SK-N-SH (cell line): Measurements from ENCODE around the gene ADCY7. TPM values are rescaled to one million over a fixed set of nuclear protein-coding genes. Genes with fewer than 3 reads are reported as not detected.

ENCODE experiments used
- CTCF ChIA-PET: fragments of 300-600, 350-600 bp; formaldehyde crosslinking; extraction: SDS; loops from one replicate; lab custom pipeline; 2021; lab: Yijun Ruan, JAX
- POLR2A ChIA-PET: fragments of 350-600 bp; sonication (Branson Sonifier 250); formaldehyde crosslinking; extraction: SDS; loops from one replicate; lab custom pipeline; 2020; ENCODE audit warnings: antibody characterized with exemption, inconsistent platforms; lab: Yijun Ruan, JAX
- DNase-seq: peaks from one replicate; pipeline ENCODE4 v3.0.0; 2012
- H2AFZ ChIP-seq: fragments of 200-600 bp; sonication (generic); 2 replicates; pipeline ENCODE4 v1.8.1; 2016; ENCODE audit warnings: antibody characterized with exemption, mild to moderate bottlenecking, low read depth
- H3F3A ChIP-seq: fragments of 200-600 bp; sonication (generic); replicated peaks from 2 replicates; pipeline ENCODE3; 2016; ENCODE audit warnings: antibody characterized with exemption, mild to moderate bottlenecking; ENCODE audit not compliant: insufficient read depth
- H3K27ac ChIP-seq, 2 experiments: fragments of 200-500 bp in 1 of 2; fragments of 200-600 bp in 1 of 2; sonication (Bioruptor generic) in 1 of 2; sonication (generic), shearing (Covaris generic) in 1 of 2; 2 replicates each; pipeline versions ENCODE4 v1.5.1 to v1.6.1; 2014 to 2016; ENCODE audit warnings: low read depth in 2 of 2, inconsistent platforms in 1 of 2, low read length in 1 of 2, mild to moderate bottlenecking in 1 of 2, mixed read lengths in 1 of 2
- H3K27me3 ChIP-seq: fragments of 200-600 bp; sonication (generic), shearing (Covaris generic); 2 replicates; pipeline ENCODE4 v1.6.1; 2016; ENCODE audit warnings: mixed run types; ENCODE audit not compliant: insufficient read depth
- H3K36me3 ChIP-seq, 2 experiments: fragments of 200-500 bp in 1 of 2; fragments of 200-600 bp in 1 of 2; sonication (Bioruptor generic) in 1 of 2; sonication (generic) in 1 of 2; replicated peaks in 1 of 2; 2 replicates each; pipeline versions ENCODE3 to v1.5.1; 2014 to 2016; ENCODE audit warnings: low read length in 1 of 2, mild to moderate bottlenecking in 1 of 2; ENCODE audit not compliant: insufficient read depth in 2 of 2, control insufficient read depth in 1 of 2
- H3K4me1 ChIP-seq, 2 experiments: fragments of 200-500 bp in 1 of 2; fragments of 200-600 bp in 1 of 2; sonication (Bioruptor generic) in 1 of 2; sonication (generic), shearing (Covaris generic) in 1 of 2; 2 replicates each; pipeline versions ENCODE4 v1.5.1 to v1.6.1; 2014 to 2016; ENCODE audit warnings: low read depth in 1 of 2, low read length in 1 of 2, mixed run types in 1 of 2; ENCODE audit not compliant: insufficient read depth in 2 of 2, control insufficient read depth in 1 of 2
- H3K4me2 ChIP-seq: fragments of 200-600 bp; sonication (generic), shearing (Covaris generic); 2 replicates; pipeline ENCODE4 v1.6.1; 2017; ENCODE audit warnings: mixed run types
- H3K4me3 ChIP-seq, 2 experiments: fragments of 200-500 bp in 1 of 2; fragments of 200-600 bp in 1 of 2; sonication (Bioruptor generic) in 1 of 2; sonication (generic), shearing (Covaris generic) in 1 of 2; 2 replicates each; pipeline versions ENCODE4 v1.5.1 to v1.8.1; 2014 to 2016; ENCODE audit warnings: low read depth in 2 of 2, inconsistent platforms in 1 of 2, low read length in 1 of 2, mild to moderate bottlenecking in 1 of 2, mixed read lengths in 1 of 2, moderate library complexity in 1 of 2
- H3K79me2 ChIP-seq: fragments of 200-600 bp; sonication (generic); 2 replicates; pipeline ENCODE4 v1.8.1; 2017; ENCODE audit warnings: mild to moderate bottlenecking; ENCODE audit not compliant: insufficient read depth
- H3K9ac ChIP-seq: fragments of 200-600 bp; sonication (generic); 2 replicates; pipeline ENCODE4 v1.6.1; 2017; ENCODE audit warnings: mixed run types
- H3K9me2 ChIP-seq: fragments of 200-600 bp; sonication (generic); 2 replicates; pipeline ENCODE4 v1.6.1; 2017; ENCODE audit warnings: mixed run types
- H3K9me3 ChIP-seq: fragments of 200-600 bp; sonication (generic); 2 replicates; pipeline ENCODE4 v1.6.1; 2017; ENCODE audit warnings: mixed run types, mild to moderate bottlenecking, moderate library complexity
- H4K20me1 ChIP-seq: fragments of 200-600 bp; sonication (generic); 2 replicates; pipeline ENCODE4 v1.6.1; 2017; ENCODE audit warnings: mild to moderate bottlenecking, mixed run types; ENCODE audit not compliant: insufficient read depth
- CHD2 ChIP-seq: fragments of 150-350 bp; IDR thresholded peaks from 2 replicates; pipeline ENCODE4 v1.6.1; 2018; ENCODE audit warnings: low read length; ENCODE audit not compliant: partially characterized antibody
- EP300 ChIP-seq, 2 experiments: IDR thresholded peaks; 2 replicates each; pipeline versions ENCODE4 v1.4.0 to v1.6.1; 2012; ENCODE audit warnings: borderline replicate concordance in 1 of 2, low read depth in 1 of 2, low read length in 1 of 2
- FOSL2 ChIP-seq: IDR thresholded peaks from 2 replicates; pipeline ENCODE4 v1.4.0; 2012; ENCODE audit warnings: low read depth, mild to moderate bottlenecking, moderate library complexity, borderline replicate concordance
- GABPA ChIP-seq: IDR thresholded peaks from 2 replicates; pipeline ENCODE4 v1.4.0; 2012; ENCODE audit warnings: low read depth, mild to moderate bottlenecking
- POLR2AphosphoS5 ChIP-seq: IDR thresholded peaks from 2 replicates; pipeline ENCODE4 v1.6.1; 2012; ENCODE audit warnings: low read depth, low read length
- RCOR1 ChIP-seq: fragments of 150-350 bp; IDR thresholded peaks from 2 replicates; pipeline ENCODE4 v1.6.1; 2017; ENCODE audit warnings: antibody characterized with exemption, low read length
- SIN3A ChIP-seq: IDR thresholded peaks from 2 replicates; pipeline ENCODE4 v1.6.1; 2012; ENCODE audit warnings: low read depth, mild to moderate bottlenecking, low read length, moderate library complexity, borderline replicate concordance
- SMC3 ChIP-seq: IDR thresholded peaks from 2 replicates; pipeline ENCODE4 v1.6.1; 2012; ENCODE audit warnings: low read depth, low read length, improper control_type of control experiment
- TCF12 ChIP-seq: IDR thresholded peaks from 2 replicates; pipeline ENCODE4 v1.4.0; 2012
- USF1 ChIP-seq: IDR thresholded peaks from 2 replicates; pipeline ENCODE4 v1.4.0; 2012; ENCODE audit warnings: low read depth, borderline replicate concordance
- WGBS: methylation state at CpG from one replicate; pipeline ENCODE4 v1.1.6; 2017; ENCODE audit warnings: low lambda C conversion rate; 5-methylcytosine and 5-hydroxymethylcytosine counted together
- polyA plus RNA-seq, 3 experiments: library from polyadenylated mRNA; depleted of rRNA; stranded (reverse); fragments of >200 nt; gene quantifications; 2 replicates each; pipeline ENCODE4 v1.2.3, GENCODE V29; 2012
- TF ChIP-seq, protein P1 (sequence below): IDR thresholded peaks from 2 replicates; pipeline ENCODE4 v1.4.0; 2012; ENCODE audit warnings: low read depth, borderline replicate concordance
- TF ChIP-seq, protein P2 (sequence below): IDR thresholded peaks from 2 replicates; pipeline ENCODE4 v1.6.1; 2012; ENCODE audit warnings: mild to moderate bottlenecking, low read depth, low read length, moderate library complexity

The ADCY7 gene
- polyA plus RNA-seq, 1 of the 3 experiments (the other 2 are of a cell fraction): 14.3 TPM

DNA sequence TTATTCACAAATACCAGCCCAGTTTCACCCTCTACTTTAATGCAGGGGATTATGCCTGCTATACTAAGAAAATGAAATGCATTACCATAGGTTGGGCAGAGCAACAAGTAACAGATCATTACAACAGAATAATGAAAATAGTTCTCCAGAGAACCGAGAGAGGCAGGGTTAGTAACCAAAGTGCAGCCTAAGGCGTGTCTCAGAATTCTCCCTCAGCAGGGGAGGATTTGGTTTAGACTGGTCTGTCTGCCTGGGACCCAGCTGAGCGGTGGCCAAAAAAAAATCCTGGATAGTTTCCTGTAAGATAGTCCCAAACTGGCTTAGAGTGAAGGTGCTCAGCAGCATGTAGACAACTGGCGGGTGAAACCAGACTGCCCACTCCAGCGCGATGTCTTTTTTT is 30.8 kb upstream of the ADCY7 start:
- H3K79me2 ChIP-seq: no peaks in the 10 kb centered on the region
- H3K4me3 ChIP-seq: no peak overlapping the region
- TF ChIP-seq USF1: no peak
- TF ChIP-seq POLR2AphosphoS5: no peak
- TF ChIP-seq EP300 (IDR thresholded peaks at IDR 0.05; ENCODE audit: borderline replicate concordance in 1 of 2, low read depth in 1 of 2, low read length in 1 of 2): no peak
- no peak for TF ChIP-seq CHD2
- TF ChIP-seq, protein P1, sequence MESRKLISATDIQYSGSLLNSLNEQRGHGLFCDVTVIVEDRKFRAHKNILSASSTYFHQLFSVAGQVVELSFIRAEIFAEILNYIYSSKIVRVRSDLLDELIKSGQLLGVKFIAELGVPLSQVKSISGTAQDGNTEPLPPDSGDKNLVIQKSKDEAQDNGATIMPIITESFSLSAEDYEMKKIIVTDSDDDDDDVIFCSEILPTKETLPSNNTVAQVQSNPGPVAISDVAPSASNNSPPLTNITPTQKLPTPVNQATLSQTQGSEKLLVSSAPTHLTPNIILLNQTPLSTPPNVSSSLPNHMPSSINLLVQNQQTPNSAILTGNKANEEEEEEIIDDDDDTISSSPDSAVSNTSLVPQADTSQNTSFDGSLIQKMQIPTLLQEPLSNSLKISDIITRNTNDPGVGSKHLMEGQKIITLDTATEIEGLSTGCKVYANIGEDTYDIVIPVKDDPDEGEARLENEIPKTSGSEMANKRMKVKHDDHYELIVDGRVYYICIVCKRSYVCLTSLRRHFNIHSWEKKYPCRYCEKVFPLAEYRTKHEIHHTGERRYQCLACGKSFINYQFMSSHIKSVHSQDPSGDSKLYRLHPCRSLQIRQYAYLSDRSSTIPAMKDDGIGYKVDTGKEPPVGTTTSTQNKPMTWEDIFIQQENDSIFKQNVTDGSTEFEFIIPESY: no peak
- TF ChIP-seq GABPA: no peak
- TF ChIP-seq FOSL2: no peak
- TF ChIP-seq SIN3A: no peak
- TF ChIP-seq, protein P2, sequence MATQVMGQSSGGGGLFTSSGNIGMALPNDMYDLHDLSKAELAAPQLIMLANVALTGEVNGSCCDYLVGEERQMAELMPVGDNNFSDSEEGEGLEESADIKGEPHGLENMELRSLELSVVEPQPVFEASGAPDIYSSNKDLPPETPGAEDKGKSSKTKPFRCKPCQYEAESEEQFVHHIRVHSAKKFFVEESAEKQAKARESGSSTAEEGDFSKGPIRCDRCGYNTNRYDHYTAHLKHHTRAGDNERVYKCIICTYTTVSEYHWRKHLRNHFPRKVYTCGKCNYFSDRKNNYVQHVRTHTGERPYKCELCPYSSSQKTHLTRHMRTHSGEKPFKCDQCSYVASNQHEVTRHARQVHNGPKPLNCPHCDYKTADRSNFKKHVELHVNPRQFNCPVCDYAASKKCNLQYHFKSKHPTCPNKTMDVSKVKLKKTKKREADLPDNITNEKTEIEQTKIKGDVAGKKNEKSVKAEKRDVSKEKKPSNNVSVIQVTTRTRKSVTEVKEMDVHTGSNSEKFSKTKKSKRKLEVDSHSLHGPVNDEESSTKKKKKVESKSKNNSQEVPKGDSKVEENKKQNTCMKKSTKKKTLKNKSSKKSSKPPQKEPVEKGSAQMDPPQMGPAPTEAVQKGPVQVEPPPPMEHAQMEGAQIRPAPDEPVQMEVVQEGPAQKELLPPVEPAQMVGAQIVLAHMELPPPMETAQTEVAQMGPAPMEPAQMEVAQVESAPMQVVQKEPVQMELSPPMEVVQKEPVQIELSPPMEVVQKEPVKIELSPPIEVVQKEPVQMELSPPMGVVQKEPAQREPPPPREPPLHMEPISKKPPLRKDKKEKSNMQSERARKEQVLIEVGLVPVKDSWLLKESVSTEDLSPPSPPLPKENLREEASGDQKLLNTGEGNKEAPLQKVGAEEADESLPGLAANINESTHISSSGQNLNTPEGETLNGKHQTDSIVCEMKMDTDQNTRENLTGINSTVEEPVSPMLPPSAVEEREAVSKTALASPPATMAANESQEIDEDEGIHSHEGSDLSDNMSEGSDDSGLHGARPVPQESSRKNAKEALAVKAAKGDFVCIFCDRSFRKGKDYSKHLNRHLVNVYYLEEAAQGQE: no peak
- no peak for TF ChIP-seq SMC3
- TF ChIP-seq TCF12: no peak
- no peak for TF ChIP-seq RCOR1
- TF ChIP-seq, all 33 proteins: peak for 0
- POLR2A ChIA-PET: no interaction called here
- Histone ChIP-seq H3K36me3 (peaks cover 6 to 11% of the 10 kb centered on the region in 2 experiments), H3K9me2 (no peaks in the 10 kb centered on the region), H4K20me1 (no peaks in the 10 kb centered on the region), H3K4me2 (no peak overlapping the region), H3F3A (no peaks in the 10 kb centered on the region), H3K9me3 (no peaks in the 10 kb centered on the region), H3K4me1 (peaks cover 0 to 9% of the 10 kb centered on the region in 2 experiments; a peak in 1 of 4 replicates), H2AFZ (no peak overlapping the region), H3K27ac (no peak overlapping the region), H3K9ac (no peak overlapping the region; the same call in 1 of the 2 replicates), H3K27me3 (no peaks in the 10 kb centered on the region)
- DNase-seq: no peak
- 88% methylated on average over 6 of the region's 6 CpGs for WGBS
- CTCF ChIA-PET: interaction anchor here (1.7 to 2.3 kb wide), 3 partner anchors 9 to 120 kb away, joined by 3 to 8 read pairs (median 4); no protein-coding TSS in a partner anchor
